CD4-positive, alpha-beta T cell (primary cell): ENCODE data around the gene PDLIM5. TPM values are rescaled to one million over a fixed set of nuclear protein-coding genes. Genes with fewer than 3 reads are reported as not detected.

Experiments
- ATAC-seq: fragments of 200-7000 bp; cut with Tn5 transposase; one replicate; pipeline ENCODE4 v1.10.0; 2022; ENCODE audit warnings: mild to moderate bottlenecking; ENCODE audit not compliant: poor library complexity
- CTCF ChIA-PET: fragments of 350-600 bp; sonication (Branson Sonifier 250); formaldehyde crosslinking; loops from one replicate; lab custom pipeline; 2021; ENCODE audit warnings: antibody characterized with exemption, inconsistent platforms; lab: Charles Lee
- POLR2A ChIA-PET: fragments of 350-600 bp; sonication (Branson Sonifier 250); formaldehyde crosslinking; loops from one replicate; lab custom pipeline; 2021; ENCODE audit warnings: antibody characterized with exemption, inconsistent platforms; lab: Charles Lee
- DNase-seq, 14 experiments: peaks; one replicate each; pipeline ENCODE4 v3.0.0-alpha.2; 2013 to 2020; ENCODE audit warnings: mixed read lengths in 2 of 14
- H3K27ac ChIP-seq, 2 donors: one replicate each; pipeline versions ENCODE4 v1.5.1 to v1.7.0; 2013; ENCODE audit warnings: low read length in 2 of 2, low read depth in 1 of 2, mild to moderate bottlenecking in 1 of 2
- H3K27me3 ChIP-seq, 2 experiments: 1 replicate in 1 of 2; 2 replicates in 1 of 2; pipeline versions ENCODE4 v1.6.1 to v1.7.0; 2013; ENCODE audit warnings: low read length in 2 of 2, control low read depth in 1 of 2, mild to moderate bottlenecking in 1 of 2, moderate library complexity in 1 of 2; ENCODE audit not compliant: insufficient read depth in 2 of 2, control insufficient read depth in 1 of 2
- H3K36me3 ChIP-seq: one replicate; pipeline ENCODE4 v1.6.1; 2013; ENCODE audit warnings: low read length, control low read depth; ENCODE audit not compliant: insufficient read depth
- H3K4me1 ChIP-seq: one replicate; pipeline ENCODE4 v1.6.1; 2013; ENCODE audit warnings: low read length, control low read depth; ENCODE audit not compliant: insufficient read depth
- H3K4me3 ChIP-seq: one replicate; pipeline ENCODE4 v1.5.1; 2013; ENCODE audit warnings: mild to moderate bottlenecking, low read length, moderate library complexity
- H3K9me3 ChIP-seq, 2 experiments: 1 replicate in 1 of 2; 2 replicates in 1 of 2; pipeline versions ENCODE4 v1.6.1 to v1.7.0; 2013; ENCODE audit warnings: low read length in 2 of 2, mild to moderate bottlenecking in 2 of 2, control low read depth in 1 of 2, moderate library complexity in 1 of 2; ENCODE audit not compliant: control insufficient read depth in 1 of 2, insufficient read depth in 1 of 2
- H3K27ac Mint-ChIP-seq: one replicate; pipeline ENCODE4 v1.8.0; 2020; ENCODE audit warnings: mixed read lengths
- H3K27me3 Mint-ChIP-seq: one replicate; pipeline ENCODE4 v1.8.0; 2021; ENCODE audit warnings: mixed read lengths
- H3K36me3 Mint-ChIP-seq: one replicate; pipeline ENCODE4 v1.8.0; 2021; ENCODE audit warnings: low read depth, mixed read lengths
- H3K4me1 Mint-ChIP-seq: one replicate; pipeline ENCODE4 v1.8.0; 2021; ENCODE audit warnings: low read depth, mixed read lengths
- H3K4me3 Mint-ChIP-seq: one replicate; pipeline ENCODE4 v1.8.0; 2020; ENCODE audit warnings: mild to moderate bottlenecking, mixed read lengths
- H3K9me3 Mint-ChIP-seq: one replicate; pipeline ENCODE4 v1.8.0; 2020; ENCODE audit warnings: mixed read lengths
- intact Hi-C, 2 experiments: fragments of 100-400 bp; cut with DNase I in 1 of 2; cut with micrococcal nuclease in 1 of 2; formaldehyde crosslinking; loops; one replicate each; pipeline versions ENCODE4 v1.15.1 to v1.9.0; 2023 to 2025; cut with DNase I, micrococcal nuclease
- total RNA-seq, 174 experiments: library from RNA in 2 of 174; stranded (reverse) in 2 of 174; gene quantifications; one replicate each; pipeline ENCODE4 v1.2.3 and lab custom pipeline; 2021 to 2026
- TF ChIP-seq, protein P1 (sequence below): fragments of 200-600 bp; IDR thresholded peaks from one replicate; pipeline ENCODE4 v1.8.0; 2022; ENCODE audit warnings: antibody characterized with exemption, mild to moderate bottlenecking

The PDLIM5 gene
- total RNA-seq, 2 experiments from 2014 or later, result 23.0 to 23.1 TPM

- Mint-ChIP-seq H3K4me3 (no peak overlapping the region), H3K27me3 (no peaks in the 10 kb centered on the region), H3K9me3 (peaks cover 3% of the 10 kb centered on the region), H3K4me1 (peaks cover 15% of the 10 kb centered on the region), H3K27ac (no peak overlapping the region), H3K36me3 (peaks cover 4% of the 10 kb centered on the region)
- H3K9me3 ChIP-seq, result peaks cover 0 to 4% of the 10 kb centered on the region in 2 experiments
- CTCF ChIA-PET, result interaction anchor here (0.7 kb wide), 1 partner anchor 10 kb away, joined by 3 read pairs; no protein-coding TSS in a partner anchor
- DNase-seq (no peak), ATAC-seq (no peak)
- no peaks in the 10 kb centered on the region for H3K36me3 ChIP-seq
- H3K4me3 ChIP-seq, result no peak overlapping the region
- no peaks in the 10 kb centered on the region for H3K4me1 ChIP-seq
- intact Hi-C loops, result no loop called here
- no peaks in the 10 kb centered on the region for H3K27me3 ChIP-seq
- POLR2A ChIA-PET, result no interaction called here
- H3K27ac ChIP-seq, result no peak overlapping the region
- TF ChIP-seq, protein P1, sequence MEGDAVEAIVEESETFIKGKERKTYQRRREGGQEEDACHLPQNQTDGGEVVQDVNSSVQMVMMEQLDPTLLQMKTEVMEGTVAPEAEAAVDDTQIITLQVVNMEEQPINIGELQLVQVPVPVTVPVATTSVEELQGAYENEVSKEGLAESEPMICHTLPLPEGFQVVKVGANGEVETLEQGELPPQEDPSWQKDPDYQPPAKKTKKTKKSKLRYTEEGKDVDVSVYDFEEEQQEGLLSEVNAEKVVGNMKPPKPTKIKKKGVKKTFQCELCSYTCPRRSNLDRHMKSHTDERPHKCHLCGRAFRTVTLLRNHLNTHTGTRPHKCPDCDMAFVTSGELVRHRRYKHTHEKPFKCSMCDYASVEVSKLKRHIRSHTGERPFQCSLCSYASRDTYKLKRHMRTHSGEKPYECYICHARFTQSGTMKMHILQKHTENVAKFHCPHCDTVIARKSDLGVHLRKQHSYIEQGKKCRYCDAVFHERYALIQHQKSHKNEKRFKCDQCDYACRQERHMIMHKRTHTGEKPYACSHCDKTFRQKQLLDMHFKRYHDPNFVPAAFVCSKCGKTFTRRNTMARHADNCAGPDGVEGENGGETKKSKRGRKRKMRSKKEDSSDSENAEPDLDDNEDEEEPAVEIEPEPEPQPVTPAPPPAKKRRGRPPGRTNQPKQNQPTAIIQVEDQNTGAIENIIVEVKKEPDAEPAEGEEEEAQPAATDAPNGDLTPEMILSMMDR, result no peak
Observed at GRCh38 chr4:94466923-94467322, 15.2 kb downstream of the PDLIM5 start.

DNA sequence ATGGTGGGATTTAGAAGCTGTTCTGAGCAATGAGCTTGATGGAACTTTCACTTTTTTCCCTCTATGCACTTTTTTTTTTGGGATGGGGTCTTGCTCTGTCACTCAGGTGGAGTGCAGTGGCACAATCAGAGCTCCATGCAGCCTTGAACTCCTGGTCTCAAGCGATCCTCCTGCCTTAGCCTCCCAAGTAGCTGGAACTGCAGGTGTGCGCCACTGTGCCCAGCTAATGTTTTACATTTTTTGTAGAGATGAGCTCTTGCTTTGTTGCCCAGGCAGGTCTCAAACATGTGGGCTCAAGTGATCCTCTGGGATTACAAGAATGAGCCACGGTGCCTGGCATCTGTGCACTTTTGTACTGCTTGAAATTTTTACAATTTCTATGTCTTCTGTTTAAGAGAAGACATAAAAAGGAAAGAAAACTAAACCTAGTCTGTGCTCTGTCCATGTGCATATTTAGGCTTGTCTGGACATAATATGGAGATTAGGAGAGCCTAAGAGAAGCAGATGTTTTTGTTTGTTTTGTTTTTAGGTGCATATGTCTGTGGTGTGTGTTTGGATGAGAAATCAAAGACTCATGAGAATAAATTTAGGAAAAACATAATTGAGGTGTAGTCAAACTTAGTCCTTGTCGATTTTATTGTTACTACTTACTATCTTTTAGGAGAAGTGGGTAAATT, 16.5 kb downstream of the PDLIM5 start:
- H3K27ac Mint-ChIP-seq, result no peak overlapping the region
- no peaks in the 10 kb centered on the region for H3K27me3 ChIP-seq
- H3K4me3 Mint-ChIP-seq, result no peak overlapping the region
- ATAC-seq, result no peak
- peaks cover 3% of the 10 kb centered on the region for H3K9me3 Mint-ChIP-seq
- H3K4me1 ChIP-seq, result no peaks in the 10 kb centered on the region
- intact Hi-C loops, result no loop called here
- peaks cover 0 to 4% of the 10 kb centered on the region in 2 experiments for H3K9me3 ChIP-seq
- H3K27ac ChIP-seq, result no peak overlapping the region
- H3K4me3 ChIP-seq, result no peak overlapping the region
- no peaks in the 10 kb centered on the region for H3K27me3 Mint-ChIP-seq
- TF ChIP-seq, protein P1, result no peak
- ChIA-PET POLR2A (no interaction called here), CTCF (no interaction called here)
- peaks cover 11% of the 10 kb centered on the region for H3K4me1 Mint-ChIP-seq
- peaks cover 4% of the 10 kb centered on the region for H3K36me3 Mint-ChIP-seq
- no peak for DNase-seq
- H3K36me3 ChIP-seq, result no peaks in the 10 kb centered on the region

- H3K9me3 Mint-ChIP-seq, result peaks cover 3% of the 10 kb centered on the region
Observed at GRCh38 chr4:94469221-94469784, 17.6 kb downstream of the PDLIM5 start.

More at GRCh38 chr4:94469221-94469784, 17.6 kb downstream of the PDLIM5 start:
- Histone ChIP-seq H3K4me3 (no peak overlapping the region), H3K36me3 (no peaks in the 10 kb centered on the region), H3K9me3 (peaks cover 0 to 4% of the 10 kb centered on the region in 2 experiments), H3K4me1 (no peaks in the 10 kb centered on the region), H3K27ac (no peak overlapping the region), H3K27me3 (no peaks in the 10 kb centered on the region)
- ChIA-PET CTCF (no interaction called here), POLR2A (no interaction called here)
- H3K4me1 Mint-ChIP-seq, result peaks cover under 1% of the 10 kb centered on the region
- H3K27ac Mint-ChIP-seq, result no peak overlapping the region
- TF ChIP-seq, protein P1, result no peak
- H3K36me3 Mint-ChIP-seq, result peaks cover 4% of the 10 kb centered on the region
- no peak overlapping the region for H3K4me3 Mint-ChIP-seq
- ATAC-seq, result no peak
- H3K27me3 Mint-ChIP-seq, result no peaks in the 10 kb centered on the region
- no peak for DNase-seq
- intact Hi-C loops, result no loop called here
